NCI-H2171 treated with DMSO at 0.1 percent for 48 hours (cell line): Measurements from ENCODE around the gene ARGLU1.

ENCODE experiments used
- DNase-seq: peaks from one replicate; lab custom pipeline; 2025; lab: John Stamatoyannopoulos, UW

ARGLU1 gene

GRCh38 chr13:106499113-106499512 is 68.8 kb downstream of the ARGLU1 start:
- no peak for DNase-seq

- no peak for DNase-seq
These were observed 69.4 kb downstream of the ARGLU1 start for GRCh38 chr13:106498571-106498970.

GRCh38 chr13:106498158-106498557 is 69.8 kb downstream of the ARGLU1 start:
- no peak for DNase-seq

DNA sequence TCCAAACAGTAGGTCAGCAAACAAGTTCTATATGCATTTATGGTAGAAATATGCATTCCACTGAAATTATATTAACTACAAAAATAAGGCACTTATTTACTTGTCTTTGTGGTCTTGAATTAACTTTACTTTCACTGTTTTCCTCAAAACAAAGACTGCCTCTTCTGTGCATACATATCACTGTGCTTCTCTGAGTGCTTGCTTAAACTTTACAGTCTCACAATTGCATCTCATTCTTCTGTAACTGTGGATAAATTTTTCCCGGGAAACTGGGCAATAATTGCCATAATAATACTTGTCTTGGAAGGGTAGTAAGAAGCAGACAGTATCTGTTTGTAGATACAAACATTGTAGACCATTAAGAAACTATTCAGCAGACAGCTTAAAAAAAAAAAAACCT is 70.9 kb downstream of the ARGLU1 start:
- no peak for DNase-seq

DNA sequence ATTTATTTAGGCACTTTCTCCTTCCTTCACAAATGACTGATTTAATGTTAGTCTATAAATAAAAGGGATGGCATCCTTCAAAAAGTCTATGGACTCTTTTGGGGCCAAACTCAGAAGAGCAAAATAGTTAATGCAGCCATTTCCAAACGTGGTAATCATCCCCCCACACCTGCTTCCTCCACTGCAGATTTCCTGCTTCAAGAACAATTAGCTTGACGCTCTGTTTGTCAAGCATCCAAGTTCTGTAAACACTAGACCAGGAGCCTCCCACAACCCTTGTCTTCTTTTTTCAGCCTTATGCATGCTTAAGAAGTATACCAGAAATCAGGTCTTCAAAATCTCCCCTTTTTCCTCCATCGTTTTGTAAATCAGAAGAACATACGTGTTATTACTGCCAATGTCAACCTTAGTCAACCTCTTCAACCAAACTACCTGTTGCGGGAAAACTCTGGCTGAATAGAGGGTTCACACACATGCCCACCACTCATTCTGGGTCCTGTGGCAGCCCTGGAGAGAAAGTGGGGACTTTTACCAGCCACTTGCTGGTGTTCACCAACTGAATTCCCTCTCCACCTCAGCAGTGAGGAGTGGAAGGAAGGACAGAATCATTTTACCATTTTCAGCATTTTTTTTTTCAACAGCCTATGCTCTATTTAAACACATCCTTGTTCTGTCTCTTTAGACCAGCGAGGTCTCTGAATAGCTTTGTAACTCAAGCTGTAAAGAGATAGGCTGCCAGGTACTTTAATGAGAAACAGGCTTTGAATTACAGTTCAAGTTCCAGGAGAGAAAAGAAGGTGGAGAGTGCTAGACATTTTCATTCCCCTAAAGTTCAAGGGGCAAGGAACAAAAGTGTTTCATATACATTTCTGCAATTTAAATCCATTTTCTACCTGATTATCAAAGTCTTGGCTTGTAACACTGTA is 71.6 kb downstream of the ARGLU1 start:
- DNase-seq, result no peak

DNA sequence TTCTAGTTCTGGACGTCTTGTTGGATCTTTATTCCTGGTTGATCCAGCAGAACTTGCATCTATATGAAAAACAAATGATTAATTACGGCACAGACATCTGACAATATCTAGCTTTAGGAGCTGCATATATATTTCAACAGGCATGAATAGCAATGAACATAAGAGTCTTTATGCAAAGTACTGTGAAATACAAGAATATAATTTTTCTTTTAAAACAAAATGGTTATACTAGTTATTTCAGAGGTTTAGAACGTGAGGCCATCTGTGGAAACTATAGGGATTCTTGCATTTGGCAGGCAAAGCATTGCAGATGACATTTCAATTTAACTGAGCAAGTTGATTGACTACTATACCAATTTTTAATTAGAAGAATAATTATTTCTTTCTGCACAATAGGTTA is 73.0 kb downstream of the ARGLU1 start:
- no peak for DNase-seq

DNA sequence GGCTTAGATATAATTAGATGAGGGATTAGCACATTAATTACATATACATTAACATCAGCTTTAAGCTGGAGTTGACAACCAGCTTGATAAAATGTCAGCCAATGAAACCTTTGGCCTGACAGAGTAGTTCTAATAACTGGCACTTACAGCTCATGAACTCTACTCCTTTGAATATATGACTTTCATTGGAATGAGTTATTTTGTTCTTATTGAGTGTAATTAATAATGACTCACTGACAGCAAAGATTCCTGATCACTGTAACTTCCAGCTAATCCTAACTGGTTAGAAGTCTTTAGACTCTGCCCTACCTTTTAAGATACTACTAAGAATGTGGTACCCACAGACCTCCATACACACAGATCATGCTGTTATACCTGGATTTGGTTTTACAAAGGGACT is 73.4 kb downstream of the ARGLU1 start:
- no peak for DNase-seq

GRCh38 chr13:106493533-106494220 is 74.3 kb downstream of the ARGLU1 start:
- DNase-seq, result no peak

DNA sequence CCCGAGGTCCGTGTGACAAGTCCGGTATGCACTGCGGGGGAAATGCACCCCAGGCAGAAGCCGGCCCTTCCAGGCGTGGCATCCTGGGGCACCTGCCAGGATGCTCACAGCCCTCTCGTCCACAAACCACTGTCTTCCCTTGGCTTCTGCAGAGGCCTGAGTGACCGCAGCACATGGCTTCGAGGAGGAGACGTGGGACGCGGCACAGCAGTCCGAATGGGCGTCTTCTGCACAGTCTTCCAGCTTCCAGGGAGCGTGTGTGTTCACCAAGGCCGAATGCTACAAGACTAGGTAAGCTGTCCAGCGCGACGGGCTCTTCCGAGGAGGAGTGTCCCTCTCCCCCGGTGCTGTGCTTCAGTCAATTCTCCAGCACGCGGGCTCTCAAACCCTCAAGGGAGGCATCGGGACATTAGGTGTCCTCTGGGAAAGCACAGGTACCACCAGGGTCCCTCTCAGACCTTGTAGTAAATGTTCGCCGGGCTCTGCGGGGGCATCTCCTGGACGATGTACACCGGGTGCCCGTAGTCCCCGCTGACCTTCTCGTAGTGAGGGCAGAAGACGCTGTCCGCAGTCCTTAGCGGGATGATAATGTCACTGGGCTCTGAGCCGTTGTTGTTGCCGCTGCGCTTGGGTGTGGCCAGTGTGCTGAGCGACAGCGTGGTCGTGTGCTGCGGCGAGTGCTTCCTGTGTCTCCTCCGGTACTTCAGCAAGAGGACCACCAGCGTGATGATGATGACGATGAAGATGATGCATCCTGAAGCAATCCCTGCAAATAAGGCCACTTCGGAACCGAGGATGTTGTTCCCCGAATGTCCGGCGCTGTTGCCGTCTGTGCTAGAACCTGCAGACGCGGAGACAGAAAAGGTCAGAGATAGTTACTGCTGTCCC is 75.1 kb downstream of the ARGLU1 start:
- no peak for DNase-seq

GRCh38 chr13:106491928-106492587 is 75.9 kb downstream of the ARGLU1 start:
- no peak for DNase-seq
